GM12878 (cell line): ENCODE results near the gene LRP1B.

Experiments
- CEBPB ChIP-seq, 2 experiments: fragments of 150-350 bp in 1 of 2; IDR thresholded peaks; 2 replicates each; pipeline ENCODE4 v1.6.1; 2012 to 2014; ENCODE audit warnings: low read depth in 2 of 2, low read length in 2 of 2, borderline replicate concordance in 1 of 2, inconsistent platforms in 1 of 2
- CTCF ChIP-seq, 3 experiments: IDR thresholded peaks in 2 of 3; conservative IDR thresholded peaks in 1 of 3; 2 replicates each; pipeline ENCODE4 v1.5.1; 2011; ENCODE audit warnings: low read depth in 3 of 3, low read length in 3 of 3, mild to moderate bottlenecking in 3 of 3, control low read depth in 2 of 3, moderate library complexity in 2 of 3, inconsistent platforms in 1 of 3, mixed read lengths in 1 of 3; ENCODE audit not compliant: control insufficient read depth in 2 of 3, insufficient read depth in 1 of 3; ENCODE audit errors: extremely low read depth in 1 of 3
- EZH2 ChIP-seq: IDR thresholded peaks from 2 replicates; pipeline ENCODE4 v1.6.1; 2012; ENCODE audit warnings: low read depth, mild to moderate bottlenecking, control low read depth, inconsistent platforms, low read length, borderline replicate concordance; ENCODE audit not compliant: control insufficient read depth
- IRF4 ChIP-seq: IDR thresholded peaks from 2 replicates; pipeline ENCODE4 v1.6.1; 2011; ENCODE audit warnings: low read depth, low read length
- POLR2A ChIP-seq: IDR thresholded peaks from 2 replicates; pipeline ENCODE4 v1.6.1; 2011; ENCODE audit warnings: low read depth, mild to moderate bottlenecking, low read length
- POLR2AphosphoS5 ChIP-seq: IDR thresholded peaks from 2 replicates; pipeline ENCODE4 v1.6.1; 2011; ENCODE audit warnings: mild to moderate bottlenecking, low read length, inconsistent platforms
- REST ChIP-seq: IDR thresholded peaks from 2 replicates; pipeline ENCODE4 v1.6.1; 2012; ENCODE audit warnings: mild to moderate bottlenecking, low read depth, low read length
- SP1 ChIP-seq: IDR thresholded peaks from one replicate; pipeline ENCODE4 v1.6.1; 2011; ENCODE audit warnings: low read depth, low read length
- SPI1 ChIP-seq: IDR thresholded peaks from 2 replicates; pipeline ENCODE4 v1.6.1; 2011; ENCODE audit warnings: low read depth, mild to moderate bottlenecking, low read length, moderate library complexity, borderline replicate concordance; ENCODE audit not compliant: insufficient read depth

- TF ChIP-seq CEBPB (IDR thresholded peaks at IDR 0.05; ENCODE audit: borderline replicate concordance in 1 of 2, low read depth in 2 of 2, low read length in 2 of 2) = no peak
- TF ChIP-seq CTCF (IDR thresholded peaks at IDR 0.05 in 2 of 3, conservative IDR thresholded peaks at IDR 0.05 in 1 of 3; ENCODE audit: control insufficient read depth in 2 of 3, extremely low read depth in 1 of 3, insufficient read depth in 1 of 3, low read depth in 3 of 3, low read length in 3 of 3) = no peak
- no peak for TF ChIP-seq POLR2A
- no peak for TF ChIP-seq SP1
- TF ChIP-seq EZH2 = no peak
- TF ChIP-seq POLR2AphosphoS5 = no peak
- no peak for TF ChIP-seq IRF4
- TF ChIP-seq SPI1 = no peak
- TF ChIP-seq REST = no peak
These were observed 1269.2 kb downstream of the LRP1B start for GRCh38 chr2:140861666-140862065.
